Measurements from ENCODE around the gene IFT81. TPM values are rescaled to one million over a fixed set of nuclear protein-coding genes. Genes with fewer than 3 reads are reported as not detected.
"Not testable (repeated sequence)": the region's sequence is repeated elsewhere in the genome, so short reads cannot be mapped to it uniquely, and the experiment has no call there.

Gene IFT81
- polyA plus RNA-seq, 2 of the 4 experiments (the other 2 are of a cell fraction) = 40.7 to 73.4 TPM

DNA sequence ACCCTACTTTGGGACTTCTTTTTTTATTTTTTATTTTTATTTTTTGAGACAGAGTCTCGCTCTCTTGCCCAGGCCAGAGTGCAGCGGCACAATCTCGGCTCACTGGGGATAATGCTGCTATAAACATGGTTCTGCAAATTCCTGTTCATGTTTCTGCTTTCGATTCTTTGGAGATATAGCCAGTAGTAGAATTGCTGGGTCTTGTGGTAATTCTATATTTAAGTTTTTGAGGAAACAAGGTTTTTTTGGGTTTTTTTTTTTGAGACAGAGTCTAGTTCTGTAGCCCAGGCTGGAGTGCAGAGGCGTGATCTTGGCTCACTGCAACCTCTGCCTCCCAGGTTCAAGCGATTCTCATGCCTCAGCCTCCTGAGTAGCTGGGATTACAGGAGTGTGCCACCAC lies 35.9 kb upstream of the IFT81 start:
- H3K4me1 ChIP-seq; H3K9me3 ChIP-seq; H3K27ac ChIP-seq; DNase-seq (ENCODE audit: low read depth in 1 of 2, low spot score in 1 of 2); H3K4me2 ChIP-seq; H3K4me3 ChIP-seq; ATAC-seq; FAIRE-seq: not testable (repeated sequence)
- ChIA-PET POLR2A (interaction anchor here (0.6 kb wide), 1 partner anchor 192 kb away, joined by 3 read pairs; no protein-coding TSS in a partner anchor), CTCF (interaction anchor here (9.2 kb wide), 1 partner anchor 12 kb away, joined by 78 read pairs; no protein-coding TSS in a partner anchor)
- 82% methylated on average over 6 of the region's 6 CpGs for WGBS (ENCODE audit: missing lambda C conversion rate)

DNA sequence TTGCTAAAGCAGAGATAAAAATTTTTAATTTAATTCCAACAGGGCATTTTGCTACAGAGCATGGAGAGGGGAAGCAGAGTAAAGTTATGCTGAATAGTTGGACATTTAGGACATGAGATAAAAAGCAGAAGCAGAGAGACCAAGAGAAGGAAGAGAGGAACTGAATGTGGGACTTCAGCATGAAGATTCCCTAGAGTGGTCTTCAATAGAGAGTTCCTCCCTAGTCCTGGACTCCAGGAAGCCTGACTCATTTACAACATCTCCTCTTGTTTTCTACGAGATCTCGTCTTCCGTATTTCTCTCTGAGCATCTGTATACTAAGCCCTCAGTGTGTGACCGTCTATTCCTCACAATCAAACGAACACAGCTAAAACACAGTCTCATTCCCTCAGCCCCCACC lies 35.2 kb upstream of the IFT81 start:
- CTCF ChIA-PET = interaction anchor here (0.7 to 9.2 kb wide), 4 partner anchors 11 to 46 kb away, joined by 3 to 78 read pairs (median 4); no protein-coding TSS in a partner anchor
- POLR2A ChIA-PET = no interaction called here
- Histone ChIP-seq H3K9me3 (no peaks in the 10 kb centered on the region), H3K27ac (no peak overlapping the region), H3K4me3 (no peak overlapping the region), H3K4me1 (no peaks in the 10 kb centered on the region), H3K4me2 (no peak overlapping the region)
- FAIRE-seq = no peak
- ATAC-seq = no peak
- TF ChIP-seq FOSL2 (IDR thresholded peaks at IDR 0.05) (no peak), FOSL2 (CRISPR knock-in tag; IDR thresholded peaks at IDR 0.05) (no peak), NFE2L2 (conservative IDR thresholded peaks at IDR 0.05; ENCODE audit: low read length) (no peak), CHD4 (IDR thresholded peaks at IDR 0.05; ENCODE audit: borderline replicate concordance) (no peak), MAZ (IDR thresholded peaks at IDR 0.05; ENCODE audit: borderline replicate concordance, low read depth, low read length) (no peak), JUN (IDR thresholded peaks at IDR 0.05) (no peak), NR3C1 (IDR thresholded peaks at IDR 0.05) (no peak), MYC (IDR thresholded peaks at IDR 0.05; ENCODE audit: borderline replicate concordance, low read length) (no peak), KDM1A (IDR thresholded peaks at IDR 0.05; ENCODE audit: low read depth) (no peak), RNF2 (IDR thresholded peaks at IDR 0.05; ENCODE audit: borderline replicate concordance, low read depth) (no peak), EP300 (IDR thresholded peaks at IDR 0.05) (no peak), PHF8 (IDR thresholded peaks at IDR 0.05; ENCODE audit: borderline replicate concordance, low read depth) (no peak), ZC3H11A (IDR thresholded peaks at IDR 0.05) (no peak), NPAS2 (CRISPR knock-in tag; IDR thresholded peaks at IDR 0.05; ENCODE audit: borderline replicate concordance) (no peak)
- TF ChIP-seq, protein P1, sequence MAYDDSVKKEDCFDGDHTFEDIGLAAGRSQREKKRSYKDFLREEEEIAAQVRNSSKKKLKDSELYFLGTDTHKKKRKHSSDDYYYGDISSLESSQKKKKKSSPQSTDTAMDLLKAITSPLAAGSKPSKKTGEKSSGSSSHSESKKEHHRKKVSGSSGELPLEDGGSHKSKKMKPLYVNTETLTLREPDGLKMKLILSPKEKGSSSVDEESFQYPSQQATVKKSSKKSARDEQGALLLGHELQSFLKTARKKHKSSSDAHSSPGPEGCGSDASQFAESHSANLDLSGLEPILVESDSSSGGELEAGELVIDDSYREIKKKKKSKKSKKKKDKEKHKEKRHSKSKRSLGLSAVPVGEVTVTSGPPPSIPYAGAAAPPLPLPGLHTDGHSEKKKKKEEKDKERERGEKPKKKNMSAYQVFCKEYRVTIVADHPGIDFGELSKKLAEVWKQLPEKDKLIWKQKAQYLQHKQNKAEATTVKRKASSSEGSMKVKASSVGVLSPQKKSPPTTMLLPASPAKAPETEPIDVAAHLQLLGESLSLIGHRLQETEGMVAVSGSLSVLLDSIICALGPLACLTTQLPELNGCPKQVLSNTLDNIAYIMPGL (CRISPR knock-in tag; IDR thresholded peaks at IDR 0.05; ENCODE audit: borderline replicate concordance) = no peak
- TF ChIP-seq, protein P2, sequence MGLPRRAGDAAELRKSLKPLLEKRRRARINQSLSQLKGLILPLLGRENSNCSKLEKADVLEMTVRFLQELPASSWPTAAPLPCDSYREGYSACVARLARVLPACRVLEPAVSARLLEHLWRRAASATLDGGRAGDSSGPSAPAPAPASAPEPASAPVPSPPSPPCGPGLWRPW (IDR thresholded peaks at IDR 0.05) = no peak
- TF ChIP-seq, protein P3, sequence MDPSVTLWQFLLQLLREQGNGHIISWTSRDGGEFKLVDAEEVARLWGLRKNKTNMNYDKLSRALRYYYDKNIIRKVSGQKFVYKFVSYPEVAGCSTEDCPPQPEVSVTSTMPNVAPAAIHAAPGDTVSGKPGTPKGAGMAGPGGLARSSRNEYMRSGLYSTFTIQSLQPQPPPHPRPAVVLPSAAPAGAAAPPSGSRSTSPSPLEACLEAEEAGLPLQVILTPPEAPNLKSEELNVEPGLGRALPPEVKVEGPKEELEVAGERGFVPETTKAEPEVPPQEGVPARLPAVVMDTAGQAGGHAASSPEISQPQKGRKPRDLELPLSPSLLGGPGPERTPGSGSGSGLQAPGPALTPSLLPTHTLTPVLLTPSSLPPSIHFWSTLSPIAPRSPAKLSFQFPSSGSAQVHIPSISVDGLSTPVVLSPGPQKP (IDR thresholded peaks at IDR 0.05; ENCODE audit: low read depth, low read length) = no peak
- TF ChIP-seq, protein P4, sequence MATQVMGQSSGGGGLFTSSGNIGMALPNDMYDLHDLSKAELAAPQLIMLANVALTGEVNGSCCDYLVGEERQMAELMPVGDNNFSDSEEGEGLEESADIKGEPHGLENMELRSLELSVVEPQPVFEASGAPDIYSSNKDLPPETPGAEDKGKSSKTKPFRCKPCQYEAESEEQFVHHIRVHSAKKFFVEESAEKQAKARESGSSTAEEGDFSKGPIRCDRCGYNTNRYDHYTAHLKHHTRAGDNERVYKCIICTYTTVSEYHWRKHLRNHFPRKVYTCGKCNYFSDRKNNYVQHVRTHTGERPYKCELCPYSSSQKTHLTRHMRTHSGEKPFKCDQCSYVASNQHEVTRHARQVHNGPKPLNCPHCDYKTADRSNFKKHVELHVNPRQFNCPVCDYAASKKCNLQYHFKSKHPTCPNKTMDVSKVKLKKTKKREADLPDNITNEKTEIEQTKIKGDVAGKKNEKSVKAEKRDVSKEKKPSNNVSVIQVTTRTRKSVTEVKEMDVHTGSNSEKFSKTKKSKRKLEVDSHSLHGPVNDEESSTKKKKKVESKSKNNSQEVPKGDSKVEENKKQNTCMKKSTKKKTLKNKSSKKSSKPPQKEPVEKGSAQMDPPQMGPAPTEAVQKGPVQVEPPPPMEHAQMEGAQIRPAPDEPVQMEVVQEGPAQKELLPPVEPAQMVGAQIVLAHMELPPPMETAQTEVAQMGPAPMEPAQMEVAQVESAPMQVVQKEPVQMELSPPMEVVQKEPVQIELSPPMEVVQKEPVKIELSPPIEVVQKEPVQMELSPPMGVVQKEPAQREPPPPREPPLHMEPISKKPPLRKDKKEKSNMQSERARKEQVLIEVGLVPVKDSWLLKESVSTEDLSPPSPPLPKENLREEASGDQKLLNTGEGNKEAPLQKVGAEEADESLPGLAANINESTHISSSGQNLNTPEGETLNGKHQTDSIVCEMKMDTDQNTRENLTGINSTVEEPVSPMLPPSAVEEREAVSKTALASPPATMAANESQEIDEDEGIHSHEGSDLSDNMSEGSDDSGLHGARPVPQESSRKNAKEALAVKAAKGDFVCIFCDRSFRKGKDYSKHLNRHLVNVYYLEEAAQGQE (IDR thresholded peaks at IDR 0.05) = no peak
- TF ChIP-seq, protein P5, sequence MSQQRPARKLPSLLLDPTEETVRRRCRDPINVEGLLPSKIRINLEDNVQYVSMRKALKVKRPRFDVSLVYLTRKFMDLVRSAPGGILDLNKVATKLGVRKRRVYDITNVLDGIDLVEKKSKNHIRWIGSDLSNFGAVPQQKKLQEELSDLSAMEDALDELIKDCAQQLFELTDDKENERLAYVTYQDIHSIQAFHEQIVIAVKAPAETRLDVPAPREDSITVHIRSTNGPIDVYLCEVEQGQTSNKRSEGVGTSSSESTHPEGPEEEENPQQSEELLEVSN (IDR thresholded peaks at IDR 0.05; ENCODE audit: borderline replicate concordance, low read depth) = no peak
- no peak for DNase-seq (ENCODE audit: low read depth in 1 of 2, low spot score in 1 of 2)
- 76% methylated on average over 5 of the region's 5 CpGs for WGBS (ENCODE audit: missing lambda C conversion rate)
